Measurements from ENCODE around the gene ELAVL1.

The ELAVL1 gene

DNA sequence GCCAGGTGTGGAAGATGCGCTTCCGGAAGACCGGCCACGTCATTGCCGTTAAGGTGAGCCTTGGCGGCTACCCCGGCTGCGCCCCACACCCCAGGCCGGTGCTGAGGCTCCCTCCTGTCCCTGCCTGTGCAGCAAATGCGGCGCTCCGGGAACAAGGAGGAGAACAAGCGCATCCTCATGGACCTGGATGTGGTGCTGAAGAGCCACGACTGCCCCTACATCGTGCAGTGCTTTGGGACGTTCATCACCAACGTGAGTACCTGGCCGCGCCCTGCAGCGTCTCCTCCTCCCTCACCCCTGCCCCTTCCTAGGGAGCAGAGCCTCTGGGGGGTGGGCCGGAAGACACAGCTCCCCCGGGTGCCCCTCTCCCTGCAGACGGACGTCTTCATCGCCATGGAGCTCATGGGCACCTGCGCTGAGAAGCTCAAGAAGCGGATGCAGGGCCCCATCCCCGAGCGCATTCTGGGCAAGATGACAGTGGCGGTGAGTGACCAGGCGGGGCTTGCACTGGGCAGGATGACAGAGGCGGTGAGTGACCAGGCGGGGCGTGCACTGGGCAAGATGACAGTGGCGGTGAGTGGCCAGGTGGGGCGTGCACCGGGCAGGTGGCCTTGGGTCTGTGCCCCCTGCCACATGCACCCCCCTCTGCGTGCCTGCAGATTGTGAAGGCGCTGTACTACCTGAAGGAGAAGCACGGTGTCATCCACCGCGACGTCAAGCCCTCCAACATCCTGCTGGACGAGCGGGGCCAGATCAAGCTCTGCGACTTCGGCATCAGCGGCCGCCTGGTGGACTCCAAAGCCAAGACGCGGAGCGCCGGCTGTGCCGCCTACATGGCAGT is 94.9 kb downstream of the ELAVL1 start:
- WGBS (ENCODE audit: insufficient coverage, insufficient read length) = no CpG with 5 or more reads among the region's 54 CpGs
- DNase-seq (ENCODE audit: low read depth, low spot score) = no peak
- Histone ChIP-seq H3K27me3 (ENCODE audit: control insufficient read depth, insufficient read depth, low read length) (peaks cover 3% of the 10 kb centered on the region), H3K4me1 (ENCODE audit: control insufficient read depth, insufficient read depth, low read length) (no peaks in the 10 kb centered on the region), H3K36me3 (ENCODE audit: control insufficient read depth, insufficient read depth, low read length) (peaks cover 32% of the 10 kb centered on the region), H3K27ac (ENCODE audit: low read length) (no peak overlapping the region), H3K4me3 (ENCODE audit: low read length) (no peak overlapping the region), H3K9me3 (ENCODE audit: control insufficient read depth, insufficient read depth, low read length) (no peaks in the 10 kb centered on the region)

DNA sequence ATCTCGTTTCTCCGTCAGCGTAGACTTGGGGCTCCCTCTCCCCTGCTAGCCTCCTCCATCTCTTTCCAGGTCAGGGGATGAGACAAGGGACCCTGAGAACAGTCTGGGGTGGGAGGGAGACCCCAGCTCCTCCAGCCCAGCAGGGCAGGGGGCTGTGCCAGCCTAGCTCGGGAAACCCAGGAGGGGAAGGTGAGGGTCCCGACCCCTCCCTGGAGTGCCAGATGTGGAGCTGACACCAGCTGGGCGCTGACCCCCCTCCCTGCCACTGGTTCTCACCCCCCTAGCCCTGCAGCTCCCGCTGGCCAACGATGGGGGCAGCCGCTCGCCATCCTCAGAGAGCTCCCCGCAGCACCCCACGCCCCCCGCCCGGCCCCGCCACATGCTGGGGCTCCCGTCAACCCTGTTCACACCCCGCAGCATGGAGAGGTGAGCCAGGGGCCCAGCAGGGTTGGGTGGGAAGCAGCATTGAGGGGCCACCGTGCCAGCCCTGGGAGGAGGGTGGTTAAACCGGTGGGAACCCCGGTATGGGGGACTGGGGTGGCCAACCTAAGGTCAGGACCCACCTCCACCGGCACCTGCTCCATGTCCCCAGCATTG is 95.9 kb downstream of the ELAVL1 start:
- Histone ChIP-seq H3K9me3 (ENCODE audit: control insufficient read depth, insufficient read depth, low read length) (no peaks in the 10 kb centered on the region), H3K27me3 (ENCODE audit: control insufficient read depth, insufficient read depth, low read length) (no peaks in the 10 kb centered on the region), H3K27ac (ENCODE audit: low read length) (no peak overlapping the region), H3K4me3 (ENCODE audit: low read length) (no peak overlapping the region), H3K4me1 (ENCODE audit: control insufficient read depth, insufficient read depth, low read length) (no peaks in the 10 kb centered on the region), H3K36me3 (ENCODE audit: control insufficient read depth, insufficient read depth, low read length) (peaks cover 32% of the 10 kb centered on the region)
- no peak for DNase-seq (ENCODE audit: low read depth, low spot score)
- WGBS (ENCODE audit: insufficient coverage, insufficient read length) = no CpG with 5 or more reads among the region's 21 CpGs

DNA sequence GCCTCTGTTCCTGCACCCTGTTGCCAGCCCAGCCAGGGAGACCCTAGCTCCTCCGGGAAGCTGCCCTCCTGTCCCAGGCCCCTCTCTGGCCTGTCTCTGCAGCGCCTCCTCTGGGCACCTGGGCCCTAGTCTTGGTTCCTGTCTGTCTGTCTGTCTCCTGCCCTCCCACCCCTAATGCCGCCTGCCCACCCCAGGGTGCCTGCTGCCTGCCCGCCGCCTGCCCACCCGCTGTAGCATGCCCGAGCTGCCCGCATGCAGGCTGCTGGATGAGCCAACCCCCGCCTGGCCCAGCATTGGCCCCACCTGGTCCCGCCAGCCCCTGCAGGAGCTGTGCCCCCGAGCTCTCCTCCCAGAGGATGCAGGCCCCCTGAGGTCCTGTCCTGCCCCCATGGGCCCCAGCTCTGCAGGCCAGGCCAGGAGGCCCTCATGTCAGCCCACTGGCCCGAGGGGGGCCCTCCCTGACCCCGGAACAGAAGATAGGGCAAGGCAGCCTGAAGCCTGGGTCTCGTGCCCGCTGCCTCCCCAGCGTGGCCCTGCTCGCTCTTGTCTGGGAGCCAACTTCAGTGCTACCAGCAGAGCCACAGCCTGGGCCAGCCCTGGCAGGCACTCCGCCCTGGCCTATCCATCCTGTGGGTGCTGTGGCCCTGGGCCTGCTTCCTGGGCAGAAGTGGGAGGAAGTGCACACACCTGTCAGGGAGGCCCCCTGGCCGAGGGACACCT is 96.5 kb downstream of the ELAVL1 start:
- WGBS (ENCODE audit: insufficient coverage, insufficient read length) = no CpG with 5 or more reads among the region's 19 CpGs
- no peak overlapping the region for H3K27ac ChIP-seq (ENCODE audit: low read length)
- H3K36me3 ChIP-seq (ENCODE audit: control insufficient read depth, insufficient read depth, low read length) = peaks cover 32% of the 10 kb centered on the region

More for the DNA sequence above, 96.5 kb downstream of the ELAVL1 start:
- H3K27me3 ChIP-seq (ENCODE audit: control insufficient read depth, insufficient read depth, low read length) = no peaks in the 10 kb centered on the region
- H3K4me3 ChIP-seq (ENCODE audit: low read length) = no peak overlapping the region
- no peaks in the 10 kb centered on the region for H3K4me1 ChIP-seq (ENCODE audit: control insufficient read depth, insufficient read depth, low read length)
- no peak for DNase-seq (ENCODE audit: low read depth, low spot score)
- H3K9me3 ChIP-seq (ENCODE audit: control insufficient read depth, insufficient read depth, low read length) = no peaks in the 10 kb centered on the region
